ENCODE data around the gene MCMBP.

Gene MCMBP

DNA sequence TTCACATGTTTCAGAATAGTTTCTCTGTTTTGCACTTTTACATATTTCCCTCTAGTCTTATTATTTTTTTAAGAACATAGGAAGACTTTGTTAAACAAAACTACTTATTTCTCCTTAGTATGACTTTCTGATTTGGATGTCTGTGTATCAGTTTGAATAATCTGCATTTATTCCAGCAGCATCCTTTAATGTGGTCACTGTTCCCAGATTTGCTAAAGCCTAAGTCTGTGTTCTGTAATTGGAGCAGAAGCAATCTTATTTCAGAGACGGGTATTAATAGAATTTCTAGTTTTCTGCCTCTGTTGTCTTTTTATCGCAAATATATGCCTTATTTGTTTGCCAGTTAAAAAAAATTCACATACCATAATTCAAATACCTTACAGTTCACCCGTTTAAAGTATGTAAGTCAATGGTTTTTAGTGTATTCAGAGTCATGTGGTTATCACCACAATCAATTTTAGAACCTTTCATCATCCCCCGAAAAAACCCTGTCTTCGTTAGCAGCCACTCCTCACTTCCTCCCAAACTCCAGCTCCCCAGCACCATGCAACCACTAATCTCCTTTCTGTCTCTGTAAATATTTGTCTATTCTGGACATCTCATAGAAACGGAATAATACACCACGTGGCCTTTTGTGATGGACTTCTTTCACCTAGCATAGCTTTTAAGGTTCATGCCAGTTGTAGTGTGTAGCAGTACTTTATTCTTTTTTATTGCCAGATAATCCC is 88.1 kb downstream of the MCMBP start:
- peaks cover 24% of the 10 kb centered on the region for H3K4me1 ChIP-seq (ENCODE audit: insufficient read depth, low read length, severe bottlenecking)
- 0 out of 2 replicates have a peak overlapping the region, but pooled peaks have one; percentile 48 for H3K4me2 ChIP-seq (ENCODE audit: low read length)
- H3K27me3 ChIP-seq (ENCODE audit: insufficient read depth, low read length) = no peaks in the 10 kb centered on the region
- no peaks in the 10 kb centered on the region for H3K79me2 ChIP-seq (ENCODE audit: insufficient read depth, low read length)
- peaks cover 4% of the 10 kb centered on the region; the same call in 1 of the 2 replicates for H3K36me3 ChIP-seq (ENCODE audit: insufficient read depth, low read length)
- no peak overlapping the region for H3K4me3 ChIP-seq (ENCODE audit: low read depth, low read length, poor library complexity, severe bottlenecking)
- TF ChIP-seq EZH2 (IDR thresholded peaks at IDR 0.05; ENCODE audit: borderline replicate concordance, low read length) = no peak
- TF ChIP-seq, protein P1, sequence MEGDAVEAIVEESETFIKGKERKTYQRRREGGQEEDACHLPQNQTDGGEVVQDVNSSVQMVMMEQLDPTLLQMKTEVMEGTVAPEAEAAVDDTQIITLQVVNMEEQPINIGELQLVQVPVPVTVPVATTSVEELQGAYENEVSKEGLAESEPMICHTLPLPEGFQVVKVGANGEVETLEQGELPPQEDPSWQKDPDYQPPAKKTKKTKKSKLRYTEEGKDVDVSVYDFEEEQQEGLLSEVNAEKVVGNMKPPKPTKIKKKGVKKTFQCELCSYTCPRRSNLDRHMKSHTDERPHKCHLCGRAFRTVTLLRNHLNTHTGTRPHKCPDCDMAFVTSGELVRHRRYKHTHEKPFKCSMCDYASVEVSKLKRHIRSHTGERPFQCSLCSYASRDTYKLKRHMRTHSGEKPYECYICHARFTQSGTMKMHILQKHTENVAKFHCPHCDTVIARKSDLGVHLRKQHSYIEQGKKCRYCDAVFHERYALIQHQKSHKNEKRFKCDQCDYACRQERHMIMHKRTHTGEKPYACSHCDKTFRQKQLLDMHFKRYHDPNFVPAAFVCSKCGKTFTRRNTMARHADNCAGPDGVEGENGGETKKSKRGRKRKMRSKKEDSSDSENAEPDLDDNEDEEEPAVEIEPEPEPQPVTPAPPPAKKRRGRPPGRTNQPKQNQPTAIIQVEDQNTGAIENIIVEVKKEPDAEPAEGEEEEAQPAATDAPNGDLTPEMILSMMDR (IDR thresholded peaks at IDR 0.05; ENCODE audit: low read length) = no peak
- peak overlapping the region; percentile 37 for H3K27ac ChIP-seq (ENCODE audit: low read depth, low read length, poor library complexity, severe bottlenecking)
- no peak overlapping the region for H2AFZ ChIP-seq (ENCODE audit: low read length)
- no peak overlapping the region for H3K9ac ChIP-seq (ENCODE audit: low read length)
- H3K9me2 ChIP-seq (ENCODE audit: low read depth, low read length) = no peaks in the 10 kb centered on the region
- H3F3A ChIP-seq (ENCODE audit: insufficient read depth, low read length) = no peaks in the 10 kb centered on the region
- H3K9me3 ChIP-seq (ENCODE audit: low read length) = peaks cover 5% of the 10 kb centered on the region; the same call in 1 of the 2 replicates
- no peaks in the 10 kb centered on the region for H4K20me1 ChIP-seq (ENCODE audit: insufficient read depth, low read length)

DNA sequence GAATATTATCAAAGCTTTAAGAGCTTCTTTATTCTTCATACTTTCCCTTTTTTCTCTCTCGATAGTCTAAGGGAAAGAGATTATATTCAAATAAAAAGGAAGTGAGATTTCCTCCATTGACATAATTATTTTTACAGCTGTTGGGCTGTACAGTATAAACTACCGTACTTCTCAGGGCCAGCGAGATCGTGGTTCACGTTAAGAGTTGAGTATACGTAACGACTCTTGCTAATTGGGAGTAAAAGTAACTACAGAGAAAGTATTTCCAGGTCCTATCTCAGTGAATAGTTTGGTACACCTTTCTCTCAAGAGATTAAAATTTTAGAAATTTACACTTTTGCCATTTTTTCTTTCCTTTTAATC is 89.0 kb downstream of the MCMBP start:
- Histone ChIP-seq H3K4me2 (ENCODE audit: low read length) (peak overlapping the region; percentile 48; the same call in 1 of the 2 replicates), H3K79me2 (ENCODE audit: insufficient read depth, low read length) (no peaks in the 10 kb centered on the region), H3K27ac (ENCODE audit: low read depth, low read length, poor library complexity, severe bottlenecking) (peak overlapping the region; percentile 37), H3K27me3 (ENCODE audit: insufficient read depth, low read length) (no peaks in the 10 kb centered on the region), H2AFZ (ENCODE audit: low read length) (peak overlapping the region; percentile 13; the same call in 1 of the 2 replicates), H3K9ac (ENCODE audit: low read length) (no peak overlapping the region), H3K9me3 (ENCODE audit: low read length) (peaks cover 5% of the 10 kb centered on the region; the same call in 1 of the 2 replicates), H3K9me2 (ENCODE audit: low read depth, low read length) (no peaks in the 10 kb centered on the region), H3F3A (ENCODE audit: insufficient read depth, low read length) (no peaks in the 10 kb centered on the region), H3K36me3 (ENCODE audit: insufficient read depth, low read length) (peaks cover 4% of the 10 kb centered on the region; the same call in 1 of the 2 replicates), H3K4me3 (ENCODE audit: low read depth, low read length, poor library complexity, severe bottlenecking) (no peak overlapping the region), H4K20me1 (ENCODE audit: insufficient read depth, low read length) (no peaks in the 10 kb centered on the region), H3K4me1 (ENCODE audit: insufficient read depth, low read length, severe bottlenecking) (peaks cover 24% of the 10 kb centered on the region)
- TF ChIP-seq, protein P1 (IDR thresholded peaks at IDR 0.05; ENCODE audit: low read length) = no peak
- TF ChIP-seq EZH2 (IDR thresholded peaks at IDR 0.05; ENCODE audit: borderline replicate concordance, low read length) = no peak

DNA sequence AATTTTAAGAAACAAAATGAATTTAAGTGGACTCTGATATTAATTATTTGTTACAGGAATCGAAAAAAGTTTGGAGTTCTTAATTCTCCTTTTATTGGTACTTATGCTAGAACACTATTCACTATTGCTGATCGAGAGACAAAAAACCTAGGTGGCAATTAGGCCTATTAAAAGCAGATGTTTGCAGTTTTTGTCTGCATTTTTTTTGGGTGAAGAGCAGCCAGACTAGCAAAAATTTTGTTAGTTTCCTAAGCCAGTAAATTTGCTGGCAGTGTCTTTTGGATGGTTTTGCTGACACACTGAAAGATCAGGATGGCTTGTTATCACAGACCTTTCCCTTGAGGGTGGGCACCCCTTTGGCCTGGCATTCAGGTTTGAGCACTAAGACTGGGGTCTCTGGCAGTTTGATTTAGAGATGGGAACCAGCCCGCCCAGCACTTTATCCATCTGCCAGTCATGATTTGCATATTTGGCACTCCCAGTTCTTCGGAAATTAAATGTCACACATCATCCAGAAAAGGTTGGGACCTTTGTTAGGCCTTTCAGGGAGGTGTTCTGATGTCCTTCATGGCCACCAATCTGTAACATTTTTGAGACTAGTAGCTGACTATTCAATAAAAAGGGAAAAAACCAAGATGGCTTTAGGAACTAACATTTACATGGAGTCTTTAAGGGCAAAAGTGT is 89.5 kb downstream of the MCMBP start:
- H2AFZ ChIP-seq (ENCODE audit: low read length) = no peak overlapping the region
- H3K79me2 ChIP-seq (ENCODE audit: insufficient read depth, low read length) = no peaks in the 10 kb centered on the region
- peaks cover 24% of the 10 kb centered on the region for H3K4me1 ChIP-seq (ENCODE audit: insufficient read depth, low read length, severe bottlenecking)
- no peaks in the 10 kb centered on the region for H3F3A ChIP-seq (ENCODE audit: insufficient read depth, low read length)
- no peaks in the 10 kb centered on the region for H3K9me2 ChIP-seq (ENCODE audit: low read depth, low read length)
- TF ChIP-seq EZH2 (IDR thresholded peaks at IDR 0.05; ENCODE audit: borderline replicate concordance, low read length) = no peak
- TF ChIP-seq, protein P1 (IDR thresholded peaks at IDR 0.05; ENCODE audit: low read length) = no peak
- peaks cover 5% of the 10 kb centered on the region; the same call in 1 of the 2 replicates for H3K9me3 ChIP-seq (ENCODE audit: low read length)
- H3K4me3 ChIP-seq (ENCODE audit: low read depth, low read length, poor library complexity, severe bottlenecking) = no peak overlapping the region
- peak overlapping the region; percentile 34 for H3K27ac ChIP-seq (ENCODE audit: low read depth, low read length, poor library complexity, severe bottlenecking)
- H3K27me3 ChIP-seq (ENCODE audit: insufficient read depth, low read length) = no peaks in the 10 kb centered on the region
- H4K20me1 ChIP-seq (ENCODE audit: insufficient read depth, low read length) = no peaks in the 10 kb centered on the region
- H3K4me2 ChIP-seq (ENCODE audit: low read length) = 0 out of 2 replicates have a peak overlapping the region, but pooled peaks have one; percentile 48
- H3K9ac ChIP-seq (ENCODE audit: low read length) = no peak overlapping the region
- peaks cover 4% of the 10 kb centered on the region; the same call in 1 of the 2 replicates for H3K36me3 ChIP-seq (ENCODE audit: insufficient read depth, low read length)

All from OCI-LY1 (cell line).